ENCODE results near the gene MTOR.
A peak's percentile ranks its signal among the peaks of the same experiment; 100 is the strongest.

Gene MTOR

DNA sequence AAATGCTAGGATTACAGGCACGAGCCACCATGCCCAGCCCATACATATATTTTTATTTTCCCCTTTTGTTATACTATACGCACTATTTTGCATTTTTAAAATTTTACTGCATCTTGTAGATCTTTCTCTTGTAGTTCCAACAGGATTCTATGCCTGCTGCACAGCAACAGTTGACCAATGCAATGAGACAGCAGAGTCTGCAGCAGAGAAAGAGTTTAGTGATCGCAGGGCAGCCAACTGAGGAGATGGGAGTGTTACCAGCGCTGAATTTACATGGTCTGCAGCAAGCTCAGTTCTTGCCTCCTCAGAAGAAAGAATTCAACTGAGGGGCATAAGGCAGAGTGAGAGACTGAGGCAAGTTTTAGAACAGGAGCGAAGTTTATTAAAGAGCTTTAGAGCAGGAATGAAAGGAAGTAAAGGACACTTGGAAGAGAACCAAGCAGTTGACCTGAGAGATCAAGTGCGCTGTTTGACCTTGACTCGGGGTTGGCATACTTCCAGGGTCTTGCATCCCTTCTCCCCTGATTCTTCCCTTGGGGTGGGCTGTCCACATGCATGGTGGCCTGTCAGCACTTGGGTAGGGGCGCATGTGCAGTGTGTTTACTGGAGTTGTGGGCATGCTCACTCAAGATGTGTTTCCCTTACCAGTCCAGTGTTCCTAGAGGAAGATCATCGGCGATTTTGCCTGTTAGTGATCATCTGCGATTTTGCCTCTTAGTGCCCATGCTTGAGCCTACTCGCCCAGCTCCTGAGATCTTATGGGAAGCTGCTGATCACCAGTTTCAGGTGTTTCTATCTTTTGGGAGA, 4.1 kb upstream of the MTOR start:
- Histone ChIP-seq H3K27ac (no peak overlapping the region), H3K27me3 (ENCODE audit: insufficient read depth, low read depth, severe bottlenecking) (no peaks in the 10 kb centered on the region), H3K36me3 (peaks cover 3% of the 10 kb centered on the region; the same call in 1 of the 2 replicates), H3K4me3 (ENCODE audit: low read depth, low read length) (no peak overlapping the region), H3K9me3 (ENCODE audit: severe bottlenecking) (no peaks in the 10 kb centered on the region)
- no peak for DNase-seq
- no peak for TF ChIP-seq CTCF (IDR thresholded peaks at IDR 0.05; ENCODE audit: low read depth, low read length)

DNA sequence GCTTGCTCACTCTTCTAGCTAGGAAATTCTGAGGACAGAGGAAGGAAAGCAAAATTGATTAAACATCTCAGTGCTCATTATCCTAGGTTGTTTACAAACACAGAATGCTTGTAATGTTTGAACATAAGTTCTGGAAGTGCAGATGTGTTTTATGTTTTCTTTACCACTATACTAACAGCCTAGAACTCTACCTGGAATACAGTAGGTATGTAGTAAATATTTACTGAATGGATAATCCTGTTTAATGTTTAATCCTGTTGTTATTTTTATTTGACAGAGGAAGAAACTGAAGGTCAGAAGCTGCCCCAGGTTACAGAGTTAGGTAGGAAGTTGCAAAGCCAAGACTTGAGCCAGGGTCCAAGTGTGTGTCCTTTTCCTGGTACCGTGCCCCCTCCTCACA, 6.1 kb downstream of the MTOR start:
- Histone ChIP-seq H3K9me3 (ENCODE audit: severe bottlenecking) (no peaks in the 10 kb centered on the region), H3K4me3 (ENCODE audit: low read depth, low read length) (no peak overlapping the region), H3K36me3 (peaks cover 77% of the 10 kb centered on the region), H3K27ac (no peak overlapping the region), H3K27me3 (ENCODE audit: insufficient read depth, low read depth, severe bottlenecking) (no peaks in the 10 kb centered on the region)
- TF ChIP-seq CTCF (IDR thresholded peaks at IDR 0.05; ENCODE audit: low read depth, low read length): no peak
- DNase-seq: no peak

GRCh38 chr1:11253226-11253625, 9.1 kb downstream of the MTOR start:
- peaks cover 3% of the 10 kb centered on the region for H3K9me3 ChIP-seq (ENCODE audit: severe bottlenecking)
- H3K27ac ChIP-seq: no peak overlapping the region
- H3K4me3 ChIP-seq (ENCODE audit: low read depth, low read length): no peak overlapping the region
- TF ChIP-seq CTCF (IDR thresholded peaks at IDR 0.05; ENCODE audit: low read depth, low read length): no peak
- H3K36me3 ChIP-seq: peaks cover 81% of the 10 kb centered on the region
- no peak for DNase-seq
- no peaks in the 10 kb centered on the region for H3K27me3 ChIP-seq (ENCODE audit: insufficient read depth, low read depth, severe bottlenecking)

DNA sequence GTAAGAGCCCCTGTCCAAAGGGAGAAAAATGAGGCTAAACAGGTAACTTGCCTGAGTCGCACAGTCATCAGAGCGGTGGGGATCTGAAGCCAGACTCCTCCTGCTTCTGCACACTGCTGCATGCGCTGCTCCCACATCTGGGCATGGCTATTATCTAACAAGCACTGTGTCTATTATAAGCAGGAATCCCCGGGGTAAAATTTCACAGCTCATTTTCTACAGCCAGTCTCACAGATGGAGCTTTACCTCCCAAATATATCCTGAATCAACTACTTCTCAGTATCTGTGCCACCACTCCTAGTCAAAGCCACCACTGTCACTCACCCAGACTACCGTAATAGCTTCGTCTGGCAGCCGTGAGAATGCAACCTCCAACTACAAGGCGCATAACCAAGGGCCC, 9.8 kb downstream of the MTOR start:
- Histone ChIP-seq H3K27me3 (ENCODE audit: insufficient read depth, low read depth, severe bottlenecking) (no peaks in the 10 kb centered on the region), H3K36me3 (peaks cover 81% of the 10 kb centered on the region), H3K9me3 (ENCODE audit: severe bottlenecking) (peaks cover 3% of the 10 kb centered on the region), H3K27ac (no peak overlapping the region), H3K4me3 (ENCODE audit: low read depth, low read length) (no peak overlapping the region)
- no peak for TF ChIP-seq CTCF (IDR thresholded peaks at IDR 0.05; ENCODE audit: low read depth, low read length)
- DNase-seq: no peak

GRCh38 chr1:11248169-11248568, 14.2 kb downstream of the MTOR start:
- Histone ChIP-seq H3K4me3 (ENCODE audit: low read depth, low read length) (no peak overlapping the region), H3K9me3 (ENCODE audit: severe bottlenecking) (peaks cover 3% of the 10 kb centered on the region), H3K36me3 (peaks cover 77% of the 10 kb centered on the region), H3K27me3 (ENCODE audit: insufficient read depth, low read depth, severe bottlenecking) (no peaks in the 10 kb centered on the region), H3K27ac (no peak overlapping the region)
- DNase-seq: peak; percentile 8
- peak; percentile 39 for TF ChIP-seq CTCF (IDR thresholded peaks at IDR 0.05; ENCODE audit: low read depth, low read length)
